HG03159 (cell line): ENCODE results near the gene GMPR.
"Not testable (repeated sequence)": the region's sequence is repeated elsewhere in the genome, so short reads cannot be mapped to it uniquely, and the experiment has no call there.

ENCODE experiments used
- ATAC-seq: cut with Tn5 transposase; IDR thresholded peaks from one replicate; pipeline ENCODE4 v1.9.1; 2021; ENCODE audit warnings: mild to moderate bottlenecking, moderate library complexity; ENCODE audit not compliant: unreplicated experiment

GMPR gene

DNA sequence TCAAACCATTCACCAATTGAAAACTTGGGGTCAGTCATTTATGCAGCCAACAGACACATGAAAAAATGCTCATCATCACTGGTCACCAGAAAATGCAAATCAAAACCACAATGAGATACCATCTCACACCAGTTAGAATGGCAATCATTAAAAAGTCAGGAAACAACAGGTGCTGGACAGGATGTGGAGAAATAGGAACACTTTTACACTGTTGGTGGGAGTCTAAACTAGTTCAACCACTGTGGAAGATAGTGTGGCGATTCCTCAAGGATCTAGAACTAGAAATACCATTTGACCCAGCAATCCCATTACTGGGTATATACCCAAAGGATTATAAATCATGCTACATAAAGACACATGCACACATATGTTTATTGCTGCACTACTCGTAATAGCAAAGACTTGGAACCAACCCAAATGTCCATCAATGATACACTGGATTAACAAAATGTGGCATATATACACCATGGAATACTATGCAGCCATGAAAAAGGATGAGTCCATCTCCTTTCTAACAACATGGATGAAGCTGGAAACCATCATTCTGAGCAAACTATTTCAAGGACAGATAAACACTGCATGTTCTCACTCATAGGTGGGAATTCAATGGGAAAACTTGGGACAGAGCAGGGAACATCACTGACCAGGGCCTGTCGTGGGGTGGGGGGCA lies 13.2 kb upstream of the GMPR start:
- ATAC-seq = not testable (repeated sequence)

DNA sequence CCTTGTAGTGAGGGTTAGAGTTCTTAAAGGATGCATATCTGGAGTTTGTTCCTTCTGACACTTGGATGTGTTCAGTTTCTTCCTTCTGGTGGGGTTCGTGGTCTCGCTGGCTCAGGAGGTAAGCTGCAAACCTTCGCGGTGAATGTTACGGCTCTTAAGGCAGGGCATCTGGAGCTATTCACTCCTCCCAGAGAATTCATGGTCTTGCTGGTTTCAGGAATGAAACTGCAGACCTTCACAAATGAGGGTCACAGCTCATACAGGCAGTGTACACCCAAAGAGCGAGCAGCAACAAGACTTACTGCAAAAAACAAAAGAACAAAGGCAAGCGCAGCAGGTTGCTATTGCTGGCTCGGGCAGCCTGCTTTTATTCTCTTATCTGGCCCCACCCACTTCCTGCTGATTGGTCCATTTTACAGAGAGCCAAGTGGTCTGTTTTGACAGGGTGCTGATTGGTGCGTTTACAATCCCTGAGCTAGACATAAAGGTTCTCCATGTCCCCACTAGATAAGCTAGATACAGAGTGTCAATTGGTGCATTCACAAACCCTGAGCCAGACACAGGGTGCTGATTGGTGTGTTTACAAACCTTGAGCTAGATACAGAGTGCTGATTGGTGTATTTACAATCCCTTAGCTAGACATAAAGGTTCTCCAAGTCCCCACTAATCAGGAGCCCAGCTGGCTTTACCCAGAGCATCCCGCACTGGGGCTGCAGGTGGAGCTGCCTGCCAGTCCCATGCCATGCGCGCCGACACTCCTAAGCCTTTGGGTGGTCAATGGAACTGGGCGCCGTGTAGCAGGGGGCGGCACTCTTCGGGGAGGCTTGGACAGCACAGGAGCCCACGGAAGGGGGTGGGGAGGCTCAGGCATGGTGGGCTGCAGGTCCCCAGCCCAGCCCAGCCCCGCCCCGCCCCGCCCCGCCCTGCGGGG lies 12.0 kb upstream of the GMPR start:
- not testable (repeated sequence) for ATAC-seq

DNA sequence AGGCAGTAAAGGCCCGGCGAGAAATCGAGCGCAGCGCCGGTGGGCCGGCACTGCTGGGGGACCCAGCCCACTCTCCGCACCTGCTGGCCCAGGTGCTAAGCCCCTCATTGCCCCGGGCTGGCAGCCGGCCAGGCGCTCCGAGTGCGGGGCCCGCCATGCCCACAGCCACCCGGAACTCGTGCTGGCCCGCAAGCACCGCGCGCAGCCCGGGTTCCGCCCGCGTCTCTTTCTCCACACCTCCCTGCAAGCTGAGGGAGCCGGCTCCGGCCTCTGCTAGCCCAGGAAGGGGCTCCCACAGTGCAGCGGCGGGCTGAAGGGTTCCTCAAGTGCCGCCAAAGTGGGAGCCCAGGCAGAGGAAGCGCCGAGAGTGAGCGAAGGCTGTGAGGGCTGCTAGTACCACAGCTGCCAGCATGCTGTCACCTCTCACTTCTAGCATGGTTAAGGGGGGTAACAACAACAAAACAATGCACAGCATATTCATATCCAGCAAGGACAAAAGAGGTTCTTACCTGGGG lies 11.3 kb upstream of the GMPR start:
- no peak for ATAC-seq

DNA sequence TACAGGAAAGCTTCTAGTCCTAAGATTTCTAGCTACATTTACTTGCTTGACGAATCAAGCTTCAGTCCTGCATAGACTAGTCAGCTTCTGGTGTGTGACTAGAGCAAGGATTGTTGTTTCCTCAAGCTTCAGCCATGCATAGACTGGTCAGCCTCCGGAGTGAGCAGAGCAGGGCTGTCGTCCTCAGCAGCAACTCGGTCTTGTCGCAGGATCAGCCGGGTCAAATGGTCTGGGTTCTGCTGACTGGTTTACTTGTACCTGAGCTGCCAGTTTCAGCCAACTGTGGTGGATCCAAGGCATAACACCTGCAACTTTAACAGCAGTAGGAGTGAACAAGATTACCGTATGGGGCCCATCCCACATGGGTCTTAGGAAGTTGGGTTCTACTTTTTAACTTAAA lies 10.8 kb upstream of the GMPR start:
- ATAC-seq = no peak

DNA sequence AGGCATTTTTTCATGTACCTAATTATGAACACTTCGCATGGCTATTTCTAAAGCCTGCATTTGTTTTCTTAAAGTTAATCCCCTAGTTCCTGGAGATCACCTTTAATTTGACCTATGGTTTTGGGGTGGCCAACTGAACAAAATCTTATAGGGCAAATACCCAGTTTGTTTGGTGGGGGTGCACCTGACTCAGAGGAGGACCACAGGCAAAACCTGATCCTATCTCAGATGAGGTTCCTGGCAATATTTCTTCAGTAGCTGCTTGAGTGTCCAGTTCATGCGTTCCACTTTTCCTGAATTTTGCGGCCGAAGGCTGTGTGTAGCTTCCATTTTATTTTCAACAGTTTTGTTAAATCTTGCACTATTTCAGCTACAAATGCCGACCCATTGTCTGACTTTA lies 10.3 kb upstream of the GMPR start:
- no peak for ATAC-seq

DNA sequence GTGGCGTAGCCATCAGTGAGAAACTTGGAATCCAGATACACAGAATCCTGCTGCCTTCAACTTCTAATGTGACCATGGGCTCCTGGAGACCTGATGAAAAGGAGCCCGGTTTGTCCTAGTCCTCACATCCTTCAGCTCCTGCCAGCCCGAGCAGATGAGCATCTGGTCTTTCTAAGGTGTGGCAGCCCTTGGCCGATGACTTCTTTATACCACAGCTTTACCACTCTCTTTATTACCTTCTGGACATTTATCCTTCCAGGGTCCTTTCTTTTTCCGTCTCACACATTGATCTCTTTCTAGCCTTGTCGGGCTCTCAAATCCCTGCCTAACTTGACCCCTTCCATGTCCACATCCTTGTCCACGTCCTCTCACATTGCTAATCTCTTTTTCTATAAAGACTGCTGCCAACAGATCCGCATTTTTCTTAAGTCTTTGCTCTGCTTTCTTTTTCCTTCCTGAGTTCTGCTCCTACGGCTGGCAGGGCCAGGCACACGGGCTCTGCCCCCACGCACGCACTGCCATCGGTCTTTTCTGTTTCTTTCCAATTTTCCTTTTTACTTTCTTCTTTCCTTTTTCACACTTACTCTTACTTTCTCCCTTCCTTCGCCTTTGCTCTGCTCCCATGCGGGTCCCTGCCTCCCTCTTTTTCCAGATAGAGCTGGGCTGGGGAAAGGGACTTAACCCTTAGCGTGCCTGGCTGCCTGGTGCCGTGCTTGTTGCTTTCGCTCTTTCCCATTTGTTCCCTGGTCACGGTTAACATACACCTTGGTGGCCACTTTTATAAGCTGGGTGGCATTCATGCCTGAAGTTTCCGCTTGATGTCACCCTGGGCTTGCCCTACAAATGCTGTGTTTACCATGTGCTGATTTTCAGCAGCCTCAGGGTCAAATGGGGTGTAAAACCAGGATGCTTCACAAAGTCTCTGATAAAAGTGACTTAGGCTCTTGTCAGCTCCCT lies 9.4 kb upstream of the GMPR start:
- ATAC-seq = no peak

DNA sequence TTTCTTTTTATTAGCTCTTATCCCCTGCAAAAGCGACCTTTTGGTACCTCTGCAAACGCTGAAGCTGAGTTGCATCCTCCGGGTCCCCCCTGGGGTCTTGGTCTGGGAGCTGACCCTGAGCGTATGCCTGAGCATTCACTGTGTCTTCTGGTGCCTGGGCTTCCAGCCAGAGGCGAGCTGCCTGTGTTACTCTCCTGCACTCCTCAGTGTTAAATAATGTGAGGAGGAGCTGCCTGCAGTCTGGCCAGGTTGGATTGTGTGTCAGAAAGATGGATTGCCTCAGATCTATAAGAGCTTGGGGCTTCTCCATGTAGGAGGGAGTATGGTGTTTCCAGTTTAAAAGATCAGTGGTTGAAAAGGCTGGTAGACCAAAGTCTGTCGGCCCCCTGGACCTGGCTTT lies 8.7 kb upstream of the GMPR start:
- no peak for ATAC-seq

DNA sequence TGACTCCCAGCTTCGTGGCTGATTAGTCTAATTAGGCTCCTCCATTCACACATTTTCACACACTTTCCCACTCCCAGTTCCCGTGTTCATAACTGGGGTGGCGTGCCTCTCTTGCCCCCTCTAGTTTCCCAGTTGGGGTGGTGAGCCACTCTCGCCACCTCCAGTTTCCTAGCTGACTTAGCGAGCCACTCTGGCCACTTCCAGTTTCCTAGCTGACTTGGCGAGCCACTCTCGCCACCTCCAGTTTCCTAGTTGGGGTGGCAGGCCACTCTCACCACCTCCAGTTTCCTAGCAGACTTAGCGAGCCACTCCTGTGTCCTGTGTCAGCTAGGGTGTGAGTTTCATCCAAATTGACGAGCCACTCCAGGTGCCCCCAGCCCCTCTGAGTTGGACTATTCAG lies 7.4 kb upstream of the GMPR start:
- ATAC-seq = no peak

DNA sequence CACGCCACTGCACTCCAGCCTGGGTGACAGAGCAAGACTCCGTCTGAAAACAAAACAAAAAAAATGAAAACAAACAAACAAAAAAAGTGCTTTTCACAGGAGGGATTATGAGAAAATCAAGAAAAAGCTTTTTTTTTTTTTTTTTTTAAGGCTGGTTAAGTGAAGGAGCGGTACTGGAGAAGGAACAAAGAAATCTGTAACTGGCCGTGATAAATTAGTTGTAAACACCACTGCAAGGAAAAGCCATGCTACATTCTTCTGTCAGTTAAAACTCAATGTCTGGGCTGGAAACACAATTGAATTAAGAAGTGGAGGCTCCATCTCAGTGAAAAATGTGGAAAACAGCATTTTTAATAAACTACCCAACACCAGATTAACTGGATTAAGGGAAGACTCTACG lies 6.3 kb upstream of the GMPR start:
- ATAC-seq = no peak

DNA sequence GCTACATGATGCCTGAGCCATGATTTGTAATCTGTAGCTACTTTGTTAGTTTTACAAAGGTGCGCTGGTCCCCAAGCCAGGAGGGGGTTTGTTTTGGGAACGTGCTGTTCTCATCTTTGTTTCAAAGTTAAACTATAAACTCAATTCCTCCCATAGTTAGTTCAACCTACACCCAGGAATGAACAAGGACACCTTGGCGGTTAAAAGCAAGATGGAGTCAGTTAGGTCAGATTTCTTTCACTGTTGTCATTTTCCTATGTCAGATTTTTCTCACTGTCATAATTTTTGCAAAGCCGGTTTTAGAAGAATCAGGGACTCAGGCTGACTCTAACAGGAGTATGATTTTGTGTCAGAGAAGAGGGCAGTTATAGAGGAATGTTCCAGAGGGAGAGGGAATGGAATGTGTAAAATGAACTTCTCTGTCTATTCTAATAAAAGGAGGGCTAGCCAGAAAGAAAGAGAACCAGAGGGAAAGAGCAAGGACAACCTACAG lies 2.3 kb upstream of the GMPR start:
- ATAC-seq = no peak

DNA sequence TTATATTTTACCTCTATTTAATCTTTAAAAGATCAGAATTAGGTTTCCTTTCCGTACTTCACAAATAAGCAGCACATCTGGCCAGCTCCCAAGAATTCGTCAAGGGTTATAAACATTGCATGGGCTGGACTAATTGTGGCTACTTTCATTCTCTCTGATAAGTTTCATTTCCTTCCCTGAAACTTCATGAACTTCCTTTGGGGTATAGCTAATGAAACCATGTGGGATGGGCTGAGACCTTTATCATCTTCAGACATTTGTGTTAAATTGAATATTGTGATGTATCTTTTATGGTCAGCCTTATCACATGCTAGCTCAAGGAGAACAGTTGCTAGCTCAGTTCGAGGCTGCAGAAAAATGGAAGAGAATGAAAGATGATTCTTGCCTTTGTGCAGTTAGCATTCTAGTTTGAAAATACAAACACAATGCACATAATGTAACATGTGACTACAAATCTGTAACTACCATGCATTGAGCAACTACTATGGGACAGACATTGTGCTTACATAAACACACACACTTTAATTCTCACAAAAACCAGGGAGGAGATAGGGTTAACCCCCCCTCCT lies 1.7 kb upstream of the GMPR start:
- ATAC-seq = peak; percentile 45

DNA sequence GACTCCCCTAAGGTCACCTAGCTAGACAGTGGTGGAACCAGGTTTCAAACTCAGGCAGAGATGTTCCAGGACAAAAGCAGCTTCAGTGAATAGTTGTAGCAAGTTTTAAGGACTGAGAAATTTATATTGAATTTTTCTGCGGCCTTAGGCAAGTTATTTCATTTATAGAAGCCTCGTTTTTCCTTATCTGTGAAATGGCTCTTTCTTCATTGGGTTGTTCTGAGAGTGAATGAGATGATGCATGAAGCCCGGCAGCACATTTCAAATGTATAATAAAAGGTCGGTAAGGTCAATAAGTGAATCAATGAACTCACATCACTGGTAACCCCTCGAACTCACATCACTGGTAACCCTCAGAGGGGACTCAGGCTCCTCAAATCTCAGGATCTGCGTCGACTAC lies 1.1 kb upstream of the GMPR start:
- no peak for ATAC-seq

DNA sequence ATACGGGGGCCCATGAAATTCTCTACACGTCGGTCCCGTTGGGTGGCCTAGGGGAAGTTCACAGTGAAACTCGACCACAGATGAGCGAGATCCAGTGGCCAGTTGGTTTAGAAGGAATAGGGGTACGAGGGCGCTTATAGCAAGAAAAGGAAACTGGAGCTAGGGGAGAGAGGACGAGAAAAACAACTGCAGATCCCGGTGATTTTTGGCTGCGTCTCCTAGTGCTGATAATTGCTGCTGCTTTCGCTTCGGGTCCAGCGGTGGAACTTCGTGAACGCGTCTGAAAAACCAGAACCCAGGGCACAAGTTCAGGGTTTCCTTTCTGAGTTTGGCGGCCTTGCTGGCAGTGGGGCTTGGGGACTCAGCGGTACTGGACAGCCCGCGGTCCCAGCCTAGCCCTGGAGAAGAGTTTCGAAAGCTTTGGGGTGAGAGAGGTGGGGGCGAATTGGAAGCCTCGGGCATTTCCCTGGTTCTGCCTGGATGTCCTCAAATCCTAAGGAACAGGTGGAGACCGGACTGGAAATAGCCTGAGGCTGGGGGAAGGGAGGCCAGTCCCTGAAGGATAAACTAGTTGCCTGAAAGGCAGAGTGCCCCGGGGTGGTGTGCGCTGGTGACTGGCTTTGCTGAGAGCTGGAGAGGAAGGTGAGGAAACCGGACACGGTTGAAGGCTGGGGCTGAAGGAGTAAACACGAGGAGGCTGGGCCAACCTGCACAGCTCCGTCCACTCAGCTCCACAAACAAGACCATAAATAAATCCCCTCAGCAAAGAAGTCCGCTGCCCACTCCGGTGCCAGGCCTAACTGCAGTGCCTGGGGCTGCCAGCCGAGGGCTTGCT lies 793 bp downstream of the GMPR start:
- peak; percentile 26 for ATAC-seq

DNA sequence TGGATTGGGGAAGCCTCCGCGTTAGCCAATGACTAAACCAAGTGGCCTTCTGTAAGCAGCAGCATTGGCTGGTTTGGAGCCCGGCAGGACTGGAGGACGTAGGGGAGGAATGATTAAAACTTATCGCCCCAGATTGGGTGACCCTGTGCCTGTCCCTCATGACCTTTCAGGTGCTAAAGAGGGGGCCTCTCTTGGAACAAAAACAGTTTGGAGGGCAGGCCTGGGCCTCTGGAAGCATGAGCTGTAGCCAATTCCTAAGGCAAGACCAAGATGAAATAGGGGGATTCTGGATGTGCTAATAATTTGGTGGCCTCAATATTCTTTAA lies 1.4 kb downstream of the GMPR start:
- ATAC-seq = no peak

DNA sequence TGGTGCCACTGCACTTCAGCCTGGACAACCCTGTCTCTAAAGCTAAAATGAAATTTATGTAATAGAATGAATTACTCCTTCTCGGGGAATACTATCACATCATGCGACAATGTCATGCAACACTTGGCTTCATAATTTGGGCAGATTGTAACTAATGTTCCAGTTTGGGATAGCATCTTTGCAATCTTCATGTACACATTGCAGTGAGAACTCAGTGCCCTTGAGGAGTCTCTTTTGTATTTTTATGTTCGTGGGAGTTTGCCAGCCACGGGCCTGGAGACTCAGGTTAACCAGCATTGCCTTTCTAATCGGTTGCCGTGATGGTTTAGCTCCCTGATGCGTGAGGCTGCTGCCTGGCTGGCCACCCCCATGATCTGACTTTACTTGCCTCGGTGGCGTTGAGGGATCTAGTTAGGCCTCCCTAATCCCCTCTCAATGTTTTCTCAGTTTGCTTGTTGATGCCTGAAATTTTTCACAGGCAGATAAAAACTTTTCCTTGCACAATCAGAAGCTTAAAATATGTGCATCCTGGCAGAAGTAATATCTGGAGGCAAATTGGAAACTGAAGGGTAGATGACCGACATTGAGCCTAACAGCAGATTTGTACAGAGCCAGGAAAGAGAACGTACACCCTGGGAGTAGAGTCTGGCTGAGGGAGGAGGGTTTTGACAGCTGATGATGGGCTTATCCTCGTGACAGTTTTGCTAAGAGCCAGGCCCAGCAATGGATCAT lies 2.4 kb downstream of the GMPR start:
- ATAC-seq = no peak

DNA sequence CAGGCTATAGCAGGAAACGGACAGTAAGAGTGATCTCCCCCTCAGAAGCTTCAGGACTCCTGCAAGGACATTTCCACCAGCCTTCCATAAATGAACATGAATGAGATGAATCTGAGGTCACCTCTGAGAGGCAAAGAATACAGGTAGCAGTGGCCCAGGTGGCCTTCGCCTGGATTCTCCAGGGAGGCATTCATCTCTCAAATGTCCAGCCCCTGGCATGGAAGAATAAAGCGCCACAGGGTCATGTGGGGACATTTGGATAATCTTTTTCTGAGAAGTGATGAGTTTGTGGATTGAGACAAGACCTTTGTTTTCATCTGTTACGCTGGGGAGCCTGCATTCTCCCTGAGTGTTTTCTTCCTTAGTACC lies 2.9 kb downstream of the GMPR start:
- ATAC-seq = no peak

DNA sequence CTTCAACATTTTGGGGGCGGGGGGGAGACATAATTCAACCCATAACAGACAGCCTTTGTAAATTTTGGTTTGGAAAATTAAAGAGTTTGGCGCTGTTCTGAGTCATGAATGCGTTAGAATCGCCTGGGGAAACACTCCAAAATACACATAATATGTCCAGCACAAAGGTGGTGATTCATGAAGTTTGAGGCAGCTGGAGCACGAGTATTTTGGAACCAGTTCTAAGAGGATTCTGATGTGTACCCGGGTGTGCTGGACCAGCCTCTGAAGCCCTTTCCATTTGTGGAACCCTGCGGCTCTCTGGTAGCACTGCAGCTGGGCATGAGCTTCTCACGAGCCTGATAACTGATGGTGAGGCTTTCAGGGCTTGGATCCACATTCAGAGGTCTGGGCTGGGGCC lies 4.7 kb downstream of the GMPR start:
- no peak for ATAC-seq

DNA sequence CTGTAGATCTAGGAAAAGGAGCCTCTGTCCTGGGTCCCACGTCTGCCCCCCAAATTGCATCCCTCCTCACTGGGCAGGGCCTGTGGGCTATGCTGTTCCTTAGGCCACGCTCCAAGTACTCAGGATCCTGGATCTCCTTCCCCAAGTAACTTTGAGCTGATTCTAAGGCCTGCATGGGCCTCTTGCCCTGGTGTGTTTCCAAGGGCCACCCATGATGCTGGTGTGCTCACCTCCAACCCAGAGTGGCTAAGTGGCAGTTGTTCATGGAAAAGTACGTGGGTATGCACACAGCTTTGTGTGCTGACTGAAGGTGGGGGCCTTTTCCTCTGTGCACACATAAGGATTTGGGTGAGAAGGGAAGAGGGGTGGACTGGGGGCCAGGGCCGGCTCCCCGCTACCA lies 5.3 kb downstream of the GMPR start:
- ATAC-seq = no peak

DNA sequence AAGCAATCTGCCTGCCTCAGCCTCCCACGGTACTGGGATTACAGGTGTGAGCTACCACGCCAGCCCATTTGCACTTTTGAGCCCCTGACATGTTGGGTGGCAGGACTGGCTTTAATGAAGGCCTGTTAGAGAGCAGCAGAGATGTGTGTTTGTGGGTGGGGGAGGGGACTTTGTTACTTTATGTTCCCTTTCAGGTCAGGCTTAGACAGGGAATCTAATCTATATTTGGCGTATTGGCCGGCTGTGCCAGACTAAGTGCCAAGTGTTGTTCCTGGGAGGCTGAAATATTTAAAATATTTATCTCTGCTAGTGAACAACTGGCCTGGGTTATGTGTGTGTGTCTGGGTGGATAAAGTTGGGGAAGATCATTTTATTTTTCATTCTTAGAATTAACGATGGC lies 6.1 kb downstream of the GMPR start:
- ATAC-seq = no peak
